Rectal smooth muscle tissue (tissue), 1 donor: ENCODE results near the gene CNIH3.

ENCODE experiments used
- H3K27ac ChIP-seq: one replicate; pipeline ENCODE4 v1.7.0; 2013; ENCODE audit warnings: low read depth, low read length, inconsistent platforms
- H3K27me3 ChIP-seq: one replicate; pipeline ENCODE4 v1.7.0; 2013; ENCODE audit warnings: low read length; ENCODE audit not compliant: control insufficient read depth, insufficient read depth
- H3K36me3 ChIP-seq: one replicate; pipeline ENCODE4 v1.7.0; 2013; ENCODE audit warnings: low read length; ENCODE audit not compliant: control insufficient read depth, insufficient read depth
- H3K4me1 ChIP-seq: one replicate; pipeline ENCODE4 v1.7.0; 2013; ENCODE audit warnings: low read length; ENCODE audit not compliant: control insufficient read depth, insufficient read depth
- H3K4me3 ChIP-seq: one replicate; pipeline ENCODE4 v1.7.0; 2013; ENCODE audit warnings: low read length
- H3K9ac ChIP-seq: one replicate; pipeline ENCODE4 v1.7.0; 2013; ENCODE audit warnings: low read length

The CNIH3 gene

GRCh38 chr1:224783006-224783651 is 167.0 kb downstream of the CNIH3 start:
- Histone ChIP-seq H3K9ac (no peak overlapping the region), H3K36me3 (no peaks in the 10 kb centered on the region), H3K4me1 (no peaks in the 10 kb centered on the region), H3K4me3 (no peak overlapping the region), H3K27ac (no peak overlapping the region), H3K27me3 (no peaks in the 10 kb centered on the region)

- Histone ChIP-seq H3K27me3 (no peaks in the 10 kb centered on the region), H3K27ac (no peak overlapping the region), H3K9ac (no peak overlapping the region), H3K4me1 (no peaks in the 10 kb centered on the region), H3K36me3 (no peaks in the 10 kb centered on the region), H3K4me3 (no peak overlapping the region)
These were observed 168.3 kb downstream of the CNIH3 start for GRCh38 chr1:224784265-224785039.

- H3K27ac ChIP-seq, result no peak overlapping the region
These were observed 168.9 kb downstream of the CNIH3 start for GRCh38 chr1:224785040-224785328.

DNA sequence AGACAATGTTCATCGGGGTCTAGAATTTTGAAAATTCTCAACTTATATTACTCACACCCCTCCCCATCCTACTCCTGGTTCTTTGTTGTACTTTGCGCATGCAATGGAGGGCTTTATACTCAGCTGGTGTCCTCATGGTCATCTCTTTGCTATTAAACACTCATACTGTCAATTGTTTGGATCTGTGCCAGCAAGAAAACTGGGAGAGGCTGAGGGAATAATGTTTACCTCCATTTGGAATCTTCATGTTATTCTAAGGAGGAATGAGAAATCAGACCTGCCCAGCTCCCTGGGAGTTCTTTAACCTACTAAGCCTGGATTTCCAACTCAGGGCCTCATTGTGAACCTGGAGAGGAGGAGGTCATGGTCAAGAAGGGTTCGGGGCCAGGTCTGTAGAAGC is 169.5 kb downstream of the CNIH3 start:
- Histone ChIP-seq H3K9ac (no peak overlapping the region), H3K4me3 (no peak overlapping the region), H3K4me1 (no peaks in the 10 kb centered on the region), H3K36me3 (no peaks in the 10 kb centered on the region), H3K27me3 (no peaks in the 10 kb centered on the region), H3K27ac (no peak overlapping the region)

More at GRCh38 chr1:224785040-224785328, 168.9 kb downstream of the CNIH3 start:
- Histone ChIP-seq H3K9ac (no peak overlapping the region), H3K36me3 (no peaks in the 10 kb centered on the region), H3K4me3 (no peak overlapping the region), H3K27me3 (no peaks in the 10 kb centered on the region), H3K4me1 (no peaks in the 10 kb centered on the region)

DNA sequence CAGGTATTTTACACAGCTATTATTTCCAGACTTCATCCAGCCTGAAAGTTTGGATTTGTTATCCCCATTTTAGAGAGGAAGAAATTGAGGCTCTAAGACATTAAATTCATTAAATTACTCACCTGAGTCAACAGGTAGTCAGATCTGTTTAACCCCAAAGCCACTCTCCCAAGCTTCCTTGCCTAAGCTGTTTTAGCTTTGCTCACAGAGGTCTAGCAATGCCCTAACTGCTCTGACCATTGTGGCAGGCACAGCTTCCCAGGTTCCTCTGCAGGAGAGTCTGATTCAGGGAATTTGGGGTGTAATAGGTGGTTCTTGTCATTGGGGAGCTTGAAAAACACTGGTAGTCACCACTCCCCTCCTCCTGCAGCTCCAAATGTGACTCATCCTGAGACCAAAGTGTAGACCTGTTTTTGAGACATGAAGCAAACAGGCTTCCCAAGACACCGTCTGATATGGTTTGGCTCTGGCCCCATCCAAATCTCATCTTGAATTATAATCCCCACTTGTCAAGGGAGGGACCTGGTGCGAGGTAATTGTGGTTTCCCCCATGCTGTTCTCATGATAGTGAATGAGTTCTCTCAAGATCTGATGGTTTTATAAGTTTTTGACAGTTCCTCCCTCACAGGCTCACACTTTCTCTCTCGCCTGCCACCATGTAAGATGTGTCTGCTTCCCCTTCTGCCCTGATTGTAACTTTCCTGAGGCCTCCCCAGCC is 170.6 kb downstream of the CNIH3 start:
- H3K36me3 ChIP-seq, result no peaks in the 10 kb centered on the region
- no peaks in the 10 kb centered on the region for H3K4me1 ChIP-seq
- H3K27ac ChIP-seq, result no peak overlapping the region
- H3K27me3 ChIP-seq, result no peaks in the 10 kb centered on the region
- no peak overlapping the region for H3K4me3 ChIP-seq
- no peak overlapping the region for H3K9ac ChIP-seq

DNA sequence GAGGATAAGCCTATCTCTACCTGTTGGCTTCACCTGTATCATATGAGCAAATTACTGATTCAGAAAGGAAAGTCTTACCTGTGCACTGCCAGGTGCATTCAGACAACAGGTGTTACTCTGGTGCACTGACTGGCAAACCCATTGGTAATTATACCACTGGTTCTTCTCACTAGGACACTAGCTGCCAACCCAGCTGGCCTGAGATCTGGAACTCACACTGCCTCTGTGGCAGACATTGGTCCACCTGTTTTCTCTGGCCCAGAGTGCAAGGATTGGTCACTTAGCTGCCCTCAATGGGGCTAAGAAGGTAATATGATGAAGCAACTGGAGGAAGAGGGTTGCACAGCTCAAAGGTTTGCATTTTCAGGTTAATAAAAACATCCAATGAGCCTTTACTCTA is 173.2 kb downstream of the CNIH3 start:
- Histone ChIP-seq H3K9ac (no peak overlapping the region), H3K27me3 (no peaks in the 10 kb centered on the region), H3K4me3 (no peak overlapping the region), H3K27ac (no peak overlapping the region), H3K36me3 (no peaks in the 10 kb centered on the region), H3K4me1 (no peaks in the 10 kb centered on the region)
